Measurements from ENCODE around the gene RETREG3. TPM values are rescaled to one million over a fixed set of nuclear protein-coding genes. Genes with fewer than 3 reads are reported as not detected.
A peak's percentile ranks its signal among the peaks of the same experiment; 100 is the strongest.

RETREG3 gene
- total and polyA plus RNA-seq, 9 of the 15 experiments (the other 6 are each of a cell fraction or from before 2014, with no cell fraction given) = 4.1 to 39.0 (median 16.9) TPM

DNA sequence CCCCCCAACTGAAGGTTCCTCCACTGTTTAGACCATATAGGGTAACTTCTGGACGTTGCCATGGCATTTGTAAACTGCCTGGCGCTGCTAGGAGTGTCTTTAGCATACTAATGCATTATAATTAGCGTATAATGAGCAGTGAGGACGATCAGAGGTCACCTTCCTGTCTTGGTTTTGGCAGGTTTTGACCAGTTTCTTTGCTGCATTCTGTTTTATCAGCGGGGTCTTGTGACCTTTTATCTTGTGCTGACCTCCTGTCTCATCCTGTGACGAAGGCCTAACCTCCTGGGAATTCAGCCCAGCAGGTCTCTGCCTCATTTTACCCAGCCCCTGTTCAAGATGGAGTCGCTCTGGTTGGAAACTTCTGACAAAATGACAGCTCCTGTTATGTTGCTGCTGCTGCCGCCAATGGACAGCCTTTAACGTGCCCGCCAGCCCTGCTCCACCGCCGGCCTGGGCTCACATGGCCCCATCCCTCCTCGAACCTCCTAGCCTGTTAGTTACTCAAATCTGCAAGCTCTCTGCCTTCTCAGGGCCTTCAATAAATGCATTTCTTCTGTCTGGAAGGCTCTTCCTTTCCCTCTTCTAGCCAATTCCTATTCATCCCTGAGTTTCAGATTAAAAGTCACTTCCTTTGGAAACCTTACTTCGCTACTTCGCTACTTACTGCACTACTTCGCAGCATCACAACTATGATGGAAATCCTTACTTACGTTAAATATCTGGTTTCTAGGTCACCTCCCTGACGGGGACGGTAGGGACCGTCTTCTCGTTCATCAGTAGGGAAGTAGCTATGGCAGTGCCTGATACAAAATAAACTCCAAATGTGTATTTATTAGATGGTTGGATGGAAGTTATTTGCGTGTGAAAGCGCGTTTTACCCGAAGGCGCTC is 73.8 kb downstream of the RETREG3 start (continued):
- TF ChIP-seq, protein P1, sequence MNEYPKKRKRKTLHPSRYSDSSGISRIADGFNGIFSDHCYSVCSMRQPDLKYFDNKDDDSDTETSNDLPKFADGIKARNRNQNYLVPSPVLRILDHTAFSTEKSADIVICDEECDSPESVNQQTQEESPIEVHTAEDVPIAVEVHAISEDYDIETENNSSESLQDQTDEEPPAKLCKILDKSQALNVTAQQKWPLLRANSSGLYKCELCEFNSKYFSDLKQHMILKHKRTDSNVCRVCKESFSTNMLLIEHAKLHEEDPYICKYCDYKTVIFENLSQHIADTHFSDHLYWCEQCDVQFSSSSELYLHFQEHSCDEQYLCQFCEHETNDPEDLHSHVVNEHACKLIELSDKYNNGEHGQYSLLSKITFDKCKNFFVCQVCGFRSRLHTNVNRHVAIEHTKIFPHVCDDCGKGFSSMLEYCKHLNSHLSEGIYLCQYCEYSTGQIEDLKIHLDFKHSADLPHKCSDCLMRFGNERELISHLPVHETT (CRISPR knock-in tag; conservative IDR thresholded peaks at IDR 0.05 in 1 of 2, IDR thresholded peaks at IDR 0.05 in 1 of 2) = peak in 1 of 2 experiments; percentile 96; a peak in 2 of 4 replicates
- TF ChIP-seq, protein P2, sequence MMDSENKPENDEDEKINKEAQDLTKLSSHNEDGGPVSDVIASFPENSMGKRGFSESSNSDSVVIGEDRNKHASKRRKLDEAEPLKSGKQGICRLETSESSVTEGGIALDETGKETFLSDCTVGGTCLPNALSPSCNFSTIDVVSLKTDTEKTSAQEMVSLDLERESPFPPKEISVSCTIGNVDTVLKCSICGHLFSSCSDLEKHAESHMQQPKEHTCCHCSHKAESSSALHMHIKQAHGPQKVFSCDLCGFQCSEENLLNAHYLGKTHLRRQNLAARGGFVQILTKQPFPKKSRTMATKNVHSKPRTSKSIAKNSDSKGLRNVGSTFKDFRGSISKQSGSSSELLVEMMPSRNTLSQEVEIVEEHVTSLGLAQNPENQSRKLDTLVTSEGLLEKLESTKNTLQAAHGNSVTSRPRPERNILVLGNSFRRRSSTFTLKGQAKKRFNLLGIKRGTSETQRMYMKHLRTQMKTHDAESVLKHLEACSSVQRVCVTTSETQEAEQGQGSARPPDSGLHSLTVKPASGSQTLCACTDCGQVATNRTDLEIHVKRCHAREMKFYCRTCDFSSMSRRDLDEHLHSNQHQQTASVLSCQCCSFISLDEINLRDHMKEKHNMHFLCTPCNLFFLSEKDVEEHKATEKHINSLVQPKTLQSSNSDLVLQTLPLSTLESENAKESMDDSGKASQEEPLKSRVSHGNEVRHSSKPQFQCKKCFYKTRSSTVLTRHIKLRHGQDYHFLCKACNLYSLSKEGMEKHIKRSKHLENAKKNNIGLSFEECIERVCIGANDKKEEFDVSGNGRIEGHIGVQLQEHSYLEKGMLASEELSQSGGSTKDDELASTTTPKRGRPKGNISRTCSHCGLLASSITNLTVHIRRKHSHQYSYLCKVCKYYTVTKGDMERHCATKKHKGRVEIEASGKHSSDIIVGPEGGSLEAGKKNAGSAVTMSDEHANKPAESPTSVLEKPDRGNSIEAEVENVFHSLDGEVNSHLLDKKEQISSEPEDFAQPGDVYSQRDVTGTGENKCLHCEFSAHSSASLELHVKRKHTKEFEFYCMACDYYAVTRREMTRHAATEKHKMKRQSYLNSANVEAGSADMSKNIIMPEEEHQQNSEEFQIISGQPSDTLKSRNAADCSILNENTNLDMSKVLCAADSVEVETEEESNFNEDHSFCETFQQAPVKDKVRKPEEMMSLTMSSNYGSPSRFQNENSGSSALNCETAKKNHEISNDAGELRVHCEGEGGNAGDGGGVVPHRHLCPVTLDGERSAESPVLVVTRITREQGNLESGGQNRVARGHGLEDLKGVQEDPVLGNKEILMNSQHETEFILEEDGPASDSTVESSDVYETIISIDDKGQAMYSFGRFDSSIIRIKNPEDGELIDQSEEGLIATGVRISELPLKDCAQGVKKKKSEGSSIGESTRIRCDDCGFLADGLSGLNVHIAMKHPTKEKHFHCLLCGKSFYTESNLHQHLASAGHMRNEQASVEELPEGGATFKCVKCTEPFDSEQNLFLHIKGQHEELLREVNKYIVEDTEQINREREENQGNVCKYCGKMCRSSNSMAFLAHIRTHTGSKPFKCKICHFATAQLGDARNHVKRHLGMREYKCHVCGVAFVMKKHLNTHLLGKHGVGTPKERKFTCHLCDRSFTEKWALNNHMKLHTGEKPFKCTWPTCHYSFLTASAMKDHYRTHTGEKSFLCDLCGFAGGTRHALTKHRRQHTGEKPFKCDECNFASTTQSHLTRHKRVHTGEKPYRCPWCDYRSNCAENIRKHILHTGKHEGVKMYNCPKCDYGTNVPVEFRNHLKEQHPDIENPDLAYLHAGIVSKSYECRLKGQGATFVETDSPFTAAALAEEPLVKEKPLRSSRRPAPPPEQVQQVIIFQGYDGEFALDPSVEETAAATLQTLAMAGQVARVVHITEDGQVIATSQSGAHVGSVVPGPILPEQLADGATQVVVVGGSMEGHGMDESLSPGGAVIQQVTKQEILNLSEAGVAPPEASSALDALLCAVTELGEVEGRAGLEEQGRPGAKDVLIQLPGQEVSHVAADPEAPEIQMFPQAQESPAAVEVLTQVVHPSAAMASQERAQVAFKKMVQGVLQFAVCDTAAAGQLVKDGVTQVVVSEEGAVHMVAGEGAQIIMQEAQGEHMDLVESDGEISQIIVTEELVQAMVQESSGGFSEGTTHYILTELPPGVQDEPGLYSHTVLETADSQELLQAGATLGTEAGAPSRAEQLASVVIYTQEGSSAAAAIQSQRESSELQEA (IDR thresholded peaks at IDR 0.05; ENCODE audit: low read depth) = no peak
- TF ChIP-seq, protein P3, sequence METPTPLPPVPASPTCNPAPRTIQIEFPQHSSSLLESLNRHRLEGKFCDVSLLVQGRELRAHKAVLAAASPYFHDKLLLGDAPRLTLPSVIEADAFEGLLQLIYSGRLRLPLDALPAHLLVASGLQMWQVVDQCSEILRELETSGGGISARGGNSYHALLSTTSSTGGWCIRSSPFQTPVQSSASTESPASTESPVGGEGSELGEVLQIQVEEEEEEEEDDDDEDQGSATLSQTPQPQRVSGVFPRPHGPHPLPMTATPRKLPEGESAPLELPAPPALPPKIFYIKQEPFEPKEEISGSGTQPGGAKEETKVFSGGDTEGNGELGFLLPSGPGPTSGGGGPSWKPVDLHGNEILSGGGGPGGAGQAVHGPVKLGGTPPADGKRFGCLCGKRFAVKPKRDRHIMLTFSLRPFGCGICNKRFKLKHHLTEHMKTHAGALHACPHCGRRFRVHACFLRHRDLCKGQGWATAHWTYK (CRISPR knock-in tag; IDR thresholded peaks at IDR 0.05) = peak; percentile 96; the same call in 1 of the 2 replicates
- TF ChIP-seq ZNF695 (CRISPR knock-in tag; IDR thresholded peaks at IDR 0.05) = peak; percentile 90; the same call in 1 of the 2 replicates
- no peak for TF ChIP-seq ZC3H8 (IDR thresholded peaks at IDR 0.05)
- TF ChIP-seq XRCC5 (IDR thresholded peaks at IDR 0.05; ENCODE audit: low read depth, low read length) = no peak
- TF ChIP-seq CBFA2T3 (IDR thresholded peaks at IDR 0.05) = no peak
- TF ChIP-seq RUNX1 (IDR thresholded peaks at IDR 0.05; ENCODE audit: low read depth) = no peak
- TF ChIP-seq, protein P4, sequence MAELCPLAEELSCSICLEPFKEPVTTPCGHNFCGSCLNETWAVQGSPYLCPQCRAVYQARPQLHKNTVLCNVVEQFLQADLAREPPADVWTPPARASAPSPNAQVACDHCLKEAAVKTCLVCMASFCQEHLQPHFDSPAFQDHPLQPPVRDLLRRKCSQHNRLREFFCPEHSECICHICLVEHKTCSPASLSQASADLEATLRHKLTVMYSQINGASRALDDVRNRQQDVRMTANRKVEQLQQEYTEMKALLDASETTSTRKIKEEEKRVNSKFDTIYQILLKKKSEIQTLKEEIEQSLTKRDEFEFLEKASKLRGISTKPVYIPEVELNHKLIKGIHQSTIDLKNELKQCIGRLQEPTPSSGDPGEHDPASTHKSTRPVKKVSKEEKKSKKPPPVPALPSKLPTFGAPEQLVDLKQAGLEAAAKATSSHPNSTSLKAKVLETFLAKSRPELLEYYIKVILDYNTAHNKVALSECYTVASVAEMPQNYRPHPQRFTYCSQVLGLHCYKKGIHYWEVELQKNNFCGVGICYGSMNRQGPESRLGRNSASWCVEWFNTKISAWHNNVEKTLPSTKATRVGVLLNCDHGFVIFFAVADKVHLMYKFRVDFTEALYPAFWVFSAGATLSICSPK (IDR thresholded peaks at IDR 0.05; ENCODE audit: borderline replicate concordance) = 0 out of 2 replicates have a peak, but pooled peaks have one; percentile 75
- TF ChIP-seq ZSCAN32 (CRISPR knock-in tag; IDR thresholded peaks at IDR 0.05) = peak; percentile 47; the same call in 1 of the 2 replicates
- TF ChIP-seq MECOM (CRISPR knock-in tag; IDR thresholded peaks at IDR 0.05) = peak; percentile 96
- TF ChIP-seq DMBX1 (CRISPR knock-in tag; IDR thresholded peaks at IDR 0.05; ENCODE audit: borderline replicate concordance) = peak; percentile 99
- TF ChIP-seq NCOA4 (IDR thresholded peaks at IDR 0.05; ENCODE audit: partially characterized antibody) = no peak
- TF ChIP-seq SMAD4 (CRISPR knock-in tag; conservative IDR thresholded peaks at IDR 0.05) = peak; percentile 99
